ENCODE data around the gene NDUFA6. TPM values are rescaled to one million over a fixed set of nuclear protein-coding genes. Genes with fewer than 3 reads are reported as not detected.

NDUFA6 gene
- total RNA-seq, 1 experiment from 2014 or later: 84.9 TPM

- DNase-seq: no peak
- Histone ChIP-seq H3K4me2 (peak overlapping the region; percentile 90), H3K36me3 (ENCODE audit: low read depth) (0 out of 2 replicates have a peak, but pooled peaks cover 13% of the 10 kb centered on the region), H4K20me1 (ENCODE audit: insufficient read depth) (no peaks in the 10 kb centered on the region; the same call in 1 of the 2 replicates), H3K27me3 (ENCODE audit: insufficient read depth, low read depth) (no peaks in the 10 kb centered on the region), H3K4me3 (peak overlapping the region; percentile 98), H3K79me2 (ENCODE audit: low read depth) (peaks cover 25% of the 10 kb centered on the region), H3K9me3 (ENCODE audit: insufficient read depth, low read depth) (no peaks in the 10 kb centered on the region), H2AFZ (peak overlapping the region; percentile 95), H3K9me2 (ENCODE audit: insufficient read depth) (no peaks in the 10 kb centered on the region), H3K4me1 (replicated peaks; ENCODE audit: insufficient read depth) (peaks cover 16% of the 10 kb centered on the region; the same call in 1 of the 2 replicates), H3F3A (ENCODE audit: insufficient read depth, low read depth) (peaks cover 20% of the 10 kb centered on the region; the same call in 1 of the 2 replicates), H3K27ac (no peak overlapping the region)
- ChIA-PET CTCF (interaction anchor here (0.6 to 2.1 kb wide), 5 partner anchors 21 to 484 kb away, joined by 3 to 13 read pairs (median 9); no protein-coding TSS in a partner anchor), POLR2A (ENCODE audit: unreplicated experiment) (interaction anchor here (0.6 to 0.7 kb wide), 2 partner anchors 144 to 532 kb away, joined by 3 to 6 read pairs; partner anchors contain the start of gene CENPM)
- BruUV-seq (replicated peaks): no TSS peak
- TF ChIP-seq CTCF (conservative IDR thresholded peaks at IDR 0.05) (no peak), EZH2 (IDR thresholded peaks at IDR 0.05; ENCODE audit: low read depth) (no peak)
- intact Hi-C loops (cut with micrococcal nuclease; ENCODE audit: unreplicated experiment): loop anchor here (1.0 to 5.0 kb wide), 5 partner anchors 69 to 353 kb away; no protein-coding TSS in a partner anchor
These were observed 847 bp upstream of the NDUFA6 start for GRCh38 chr22:42091455-42091782.

DNA sequence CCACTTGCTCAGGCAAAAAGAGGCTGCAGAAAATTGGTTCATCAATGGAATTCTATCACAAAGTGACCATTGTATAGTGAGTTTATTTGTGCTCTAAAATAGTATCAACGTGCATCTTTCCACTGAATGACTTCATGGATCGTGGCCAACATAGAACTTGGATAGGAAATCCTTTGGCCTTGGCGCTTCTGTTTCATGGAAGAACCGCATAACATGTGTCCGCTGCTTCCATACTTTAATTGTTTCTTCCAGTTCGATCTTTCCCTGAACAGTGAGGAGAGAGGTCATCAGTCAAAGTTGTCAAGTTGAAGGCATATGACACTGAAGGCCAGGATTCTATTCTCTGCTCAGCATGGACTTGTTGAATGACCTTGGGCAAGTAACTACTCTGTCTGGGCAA, 4.5 kb downstream of the NDUFA6 start:
- CTCF ChIA-PET: no interaction called here
- BruUV-seq (replicated peaks): no TSS peak

GRCh38 chr22:42084874-42085273, 5.7 kb downstream of the NDUFA6 start:
- Histone ChIP-seq H3K4me1 (replicated peaks; ENCODE audit: insufficient read depth) (peaks cover 15% of the 10 kb centered on the region; the same call in 1 of the 2 replicates), H3K27me3 (ENCODE audit: insufficient read depth, low read depth) (no peaks in the 10 kb centered on the region), H3K9me2 (ENCODE audit: insufficient read depth) (no peaks in the 10 kb centered on the region), H3F3A (ENCODE audit: insufficient read depth, low read depth) (peaks cover 17% of the 10 kb centered on the region; the same call in 1 of the 2 replicates), H3K36me3 (ENCODE audit: low read depth) (peaks cover 21% of the 10 kb centered on the region), H3K79me2 (ENCODE audit: low read depth) (peaks cover 41% of the 10 kb centered on the region), H3K9me3 (ENCODE audit: insufficient read depth, low read depth) (no peaks in the 10 kb centered on the region), H3K27ac (no peak overlapping the region), H3K4me3 (no peak overlapping the region), H3K4me2 (no peak overlapping the region), H2AFZ (no peak overlapping the region), H4K20me1 (ENCODE audit: insufficient read depth) (no peaks in the 10 kb centered on the region; the same call in 1 of the 2 replicates)
- ChIA-PET POLR2A (ENCODE audit: unreplicated experiment) (no interaction called here), CTCF (interaction anchor here (0.7 kb wide), 1 partner anchor 431 kb away, joined by 4 read pairs; no protein-coding TSS in a partner anchor)
- intact Hi-C loops (cut with micrococcal nuclease; ENCODE audit: unreplicated experiment): no loop called here
- no peak for TF ChIP-seq EZH2 (IDR thresholded peaks at IDR 0.05; ENCODE audit: low read depth)
- TF ChIP-seq CTCF (conservative IDR thresholded peaks at IDR 0.05): no peak
- DNase-seq: no peak
- no TSS peak for BruUV-seq (replicated peaks)

More for the DNA sequence above, 4.5 kb downstream of the NDUFA6 start:
- Histone ChIP-seq H3K79me2 (ENCODE audit: low read depth) (peaks cover 33% of the 10 kb centered on the region), H3K4me3 (no peak overlapping the region), H3K9me3 (ENCODE audit: insufficient read depth, low read depth) (no peaks in the 10 kb centered on the region), H4K20me1 (ENCODE audit: insufficient read depth) (no peaks in the 10 kb centered on the region; the same call in 1 of the 2 replicates), H3K27me3 (ENCODE audit: insufficient read depth, low read depth) (no peaks in the 10 kb centered on the region), H3K9me2 (ENCODE audit: insufficient read depth) (no peaks in the 10 kb centered on the region), H3K4me2 (no peak overlapping the region), H2AFZ (no peak overlapping the region), H3K4me1 (replicated peaks; ENCODE audit: insufficient read depth) (peaks cover 9% of the 10 kb centered on the region; the same call in 1 of the 2 replicates), H3K27ac (no peak overlapping the region), H3F3A (ENCODE audit: insufficient read depth, low read depth) (peaks cover 18% of the 10 kb centered on the region; the same call in 1 of the 2 replicates), H3K36me3 (ENCODE audit: low read depth) (peaks cover 21% of the 10 kb centered on the region)
- TF ChIP-seq EZH2 (IDR thresholded peaks at IDR 0.05; ENCODE audit: low read depth) (no peak), CTCF (conservative IDR thresholded peaks at IDR 0.05) (no peak)
- POLR2A ChIA-PET (ENCODE audit: unreplicated experiment): no interaction called here
- no peak for DNase-seq
- intact Hi-C loops (cut with micrococcal nuclease; ENCODE audit: unreplicated experiment): no loop called here
